Psoas muscle (tissue), 8 donors: ENCODE results near the gene SLC30A4. TPM values are rescaled to one million over a fixed set of nuclear protein-coding genes. Genes with fewer than 3 reads are reported as not detected.

Source experiments
- ATAC-seq, 4 donors: fragments of 200-7000 bp; cut with Tn5 transposase; one replicate each; pipeline ENCODE4 v1.9.1; 2020; ENCODE audit warnings: moderate library complexity in 3 of 4, mild to moderate bottlenecking in 2 of 4
- DNase-seq, 2 donors: peaks; one replicate each; pipeline ENCODE4 v3.0.0-alpha.2; 2020
- H3K27ac ChIP-seq: fragments of 200-600 bp; one replicate; pipeline ENCODE4 v1.8.0; 2022
- H3K27me3 ChIP-seq, 3 donors: fragments of 200-600 bp in 1 of 3; one replicate each; pipeline versions ENCODE4 v1.6.1 to v1.8.0; 2013 to 2022; ENCODE audit warnings: low read length in 2 of 3, mild to moderate bottlenecking in 2 of 3, moderate library complexity in 1 of 3; ENCODE audit not compliant: insufficient read depth in 3 of 3
- H3K36me3 ChIP-seq, 2 donors: fragments of 200-600 bp in 1 of 2; one replicate each; pipeline versions ENCODE4 v1.6.1 to v1.8.0; 2013 to 2022; ENCODE audit warnings: low read depth in 1 of 2, mild to moderate bottlenecking in 1 of 2, moderate library complexity in 1 of 2; ENCODE audit not compliant: insufficient read depth in 1 of 2
- H3K4me1 ChIP-seq: fragments of 200-600 bp; one replicate; pipeline ENCODE4 v1.8.0; 2022
- H3K4me3 ChIP-seq: fragments of 200-600 bp; one replicate; pipeline ENCODE4 v1.8.0; 2022; ENCODE audit warnings: mild to moderate bottlenecking
- H3K9me3 ChIP-seq: fragments of 200-600 bp; one replicate; pipeline ENCODE4 v1.8.0; 2022
- CTCF ChIP-seq: fragments of 200-600 bp; IDR thresholded peaks from one replicate; pipeline ENCODE4 v1.8.0; 2022; ENCODE audit warnings: antibody characterized with exemption
- WGBS, 3 donors: extraction: QIAGEN DNeasy Blood & Tissue Kit; methylation state at CpG; one replicate each; pipeline versions ENCODE4 v1.1.6 to v1.1.7; 2013; 5-methylcytosine and 5-hydroxymethylcytosine counted together
- intact Hi-C, 2 donors: fragments of 100-400 bp; cut with DNase I; formaldehyde crosslinking; loops; one replicate each; pipeline versions ENCODE4 v1.11.0 to v1.14.2; 2022
- polyA plus RNA-seq, 3 donors: library from polyadenylated mRNA; stranded (reverse); fragments of 200-250 nt; gene quantifications; one replicate each; pipeline ENCODE4 v1.2.3, GENCODE V29; 2013
- total RNA-seq, 4 donors: library from RNA; stranded (reverse); fragmentation: NEBNext Ultra II Directional in 2 of 4; extraction: Animal tissue kit (Norgen Biotek cat#: 25700) in 2 of 4; gene quantifications; one replicate each; pipeline versions ENCODE4 v1.2.1 to v1.2.4, GENCODE V29; 2021 to 2023
- donor health status: healthy with polysubstance abuse.
- donor health status: DM: no; HTN: no; CAD: no; lungs with moderate emphysema.
- donor health status: Bipolar disorder and iron deficiency.
- donor health status: healthy.
- donor health status: DM: yes; HTN: yes; CAD: no.
- donor health status: DM: no; HTN: no; CAD: no.
- donor health status: DM: no; HTN: no; CAD: no.
- donor health status: DM: yes; HTN: yes; CAD: no.

SLC30A4 gene
- total and polyA plus RNA-seq, 7 donors, result 0.59 to 2.2 (median 1.9) TPM

GRCh38 chr15:45469441-45469840, 53.1 kb downstream of the SLC30A4 start:
- H3K4me1 ChIP-seq, result no peaks in the 10 kb centered on the region
- ATAC-seq, result no peak
- no peak for DNase-seq
- no peak for TF ChIP-seq CTCF
- WGBS, 3 donors, result 38 to 43% (median 40%) methylated on average over 7 of the region's 7 CpGs
- intact Hi-C loops, result no loop called here
- H3K27me3 ChIP-seq, result peaks cover 0 to 4% (median 3%) of the 10 kb centered on the region in 3 donors
- no peaks in the 10 kb centered on the region for H3K9me3 ChIP-seq
- H3K4me3 ChIP-seq, result no peak overlapping the region
- no peaks in the 10 kb centered on the region for H3K36me3 ChIP-seq
- no peak overlapping the region for H3K27ac ChIP-seq

GRCh38 chr15:45469027-45469426, 53.5 kb downstream of the SLC30A4 start:
- no peak for ATAC-seq
- H3K27ac ChIP-seq, result no peak overlapping the region
- H3K4me1 ChIP-seq, result no peaks in the 10 kb centered on the region
- 11 to 19% (median 14%) methylated on average over 2 of the region's 2 CpGs for WGBS, 3 donors
- H3K9me3 ChIP-seq, result no peaks in the 10 kb centered on the region
- peaks cover 0 to 4% (median 3%) of the 10 kb centered on the region in 3 donors for H3K27me3 ChIP-seq
- intact Hi-C loops, result no loop called here
- no peak for DNase-seq
- H3K4me3 ChIP-seq, result no peak overlapping the region
- TF ChIP-seq CTCF, result no peak
- H3K36me3 ChIP-seq, result no peaks in the 10 kb centered on the region

- Histone ChIP-seq H3K4me3 (no peak overlapping the region), H3K4me1 (no peaks in the 10 kb centered on the region), H3K9me3 (no peaks in the 10 kb centered on the region), H3K27ac (no peak overlapping the region), H3K36me3 (no peaks in the 10 kb centered on the region), H3K27me3 (peaks cover 0 to 4% (median 3%) of the 10 kb centered on the region in 3 donors)
- intact Hi-C loops, result no loop called here
- 44 to 57% (median 54%) methylated on average over 4 of the region's 4 CpGs for WGBS, 3 donors
- no peak for TF ChIP-seq CTCF
- no peak for DNase-seq
- no peak for ATAC-seq
These were observed 54.3 kb downstream of the SLC30A4 start for GRCh38 chr15:45468294-45468693.

GRCh38 chr15:45458746-45459403, 63.7 kb downstream of the SLC30A4 start:
- peak overlapping the region; percentile 33 for H3K27ac ChIP-seq
- peak overlapping the region; percentile 66 for H3K4me3 ChIP-seq
- peaks cover 4% of the 10 kb centered on the region for H3K4me1 ChIP-seq
- WGBS, 3 donors, result 3 to 5% (median 4%) methylated on average over 12 of the region's 12 CpGs
- H3K27me3 ChIP-seq, result no peaks in the 10 kb centered on the region
- DNase-seq (peak; percentile 60 to 66), ATAC-seq (peak; percentile 53 to 85 (median 70))
- intact Hi-C loops, result loop anchor here (1.0 to 10.0 kb wide), 3 partner anchors 155 to 292 kb away; no protein-coding TSS in a partner anchor
- H3K36me3 ChIP-seq, result no peaks in the 10 kb centered on the region
- TF ChIP-seq CTCF, result peak; percentile 92
- no peaks in the 10 kb centered on the region for H3K9me3 ChIP-seq
